ENCODE measurements around the gene LGR4. TPM values are rescaled to one million over a fixed set of nuclear protein-coding genes. Genes with fewer than 3 reads are reported as not detected.

Gene LGR4
- total and polyA plus RNA-seq, 10 of the 15 experiments (the other 5 are each of a cell fraction or from before 2014, with no cell fraction given), result under 0.01 to 0.64 (median 0.04) TPM; not detected in 5

DNA sequence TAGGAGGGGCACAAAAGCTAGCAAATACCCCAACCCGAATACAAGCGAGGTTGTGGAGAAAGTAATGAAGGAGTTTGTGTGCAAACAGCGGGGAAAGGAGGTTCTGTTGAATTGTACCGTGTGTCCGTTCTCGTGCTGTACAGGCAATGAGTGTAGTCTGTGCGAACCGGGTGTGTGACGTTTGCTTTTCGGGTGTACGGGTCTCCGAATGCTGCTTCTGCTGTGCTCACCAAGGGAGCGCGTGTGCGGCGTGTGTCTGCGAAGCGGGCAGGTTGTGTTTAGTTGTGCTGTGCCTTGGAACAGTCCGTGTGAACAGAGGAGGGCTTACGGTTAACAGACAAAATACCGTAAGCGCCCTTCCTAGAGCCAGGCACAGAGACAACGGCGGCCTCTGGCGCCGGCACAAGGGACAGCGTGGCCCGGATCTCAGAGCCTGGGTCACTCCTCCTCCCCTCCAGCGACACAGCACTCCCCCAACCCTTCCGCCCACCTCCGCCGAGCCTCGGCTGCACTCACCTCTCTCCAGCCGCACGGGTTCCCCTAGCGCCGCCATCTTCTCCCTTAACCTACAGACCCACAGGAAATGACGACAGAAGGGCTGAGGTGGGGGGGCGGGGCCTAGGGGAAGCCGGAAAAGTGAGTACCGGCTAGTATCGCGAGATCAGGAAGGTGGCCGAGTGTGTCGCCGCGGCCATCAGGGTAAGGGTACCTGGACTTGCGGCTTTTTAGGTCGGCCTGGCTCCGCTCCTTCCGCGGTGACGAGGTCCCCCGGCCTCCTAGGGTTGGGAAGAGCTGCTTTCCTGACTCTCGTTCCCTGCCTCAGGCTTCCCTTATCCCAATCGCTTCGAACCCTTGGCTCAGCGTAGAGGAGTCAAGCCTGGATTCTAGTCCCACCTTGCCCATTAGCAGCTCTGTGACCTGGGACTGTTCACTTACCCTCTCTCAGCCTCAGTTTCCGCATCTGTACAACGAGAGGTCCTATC, 33.9 kb upstream of the LGR4 start, which contains the start of gene LIN7C (continued):
- TF ChIP-seq, protein P1, sequence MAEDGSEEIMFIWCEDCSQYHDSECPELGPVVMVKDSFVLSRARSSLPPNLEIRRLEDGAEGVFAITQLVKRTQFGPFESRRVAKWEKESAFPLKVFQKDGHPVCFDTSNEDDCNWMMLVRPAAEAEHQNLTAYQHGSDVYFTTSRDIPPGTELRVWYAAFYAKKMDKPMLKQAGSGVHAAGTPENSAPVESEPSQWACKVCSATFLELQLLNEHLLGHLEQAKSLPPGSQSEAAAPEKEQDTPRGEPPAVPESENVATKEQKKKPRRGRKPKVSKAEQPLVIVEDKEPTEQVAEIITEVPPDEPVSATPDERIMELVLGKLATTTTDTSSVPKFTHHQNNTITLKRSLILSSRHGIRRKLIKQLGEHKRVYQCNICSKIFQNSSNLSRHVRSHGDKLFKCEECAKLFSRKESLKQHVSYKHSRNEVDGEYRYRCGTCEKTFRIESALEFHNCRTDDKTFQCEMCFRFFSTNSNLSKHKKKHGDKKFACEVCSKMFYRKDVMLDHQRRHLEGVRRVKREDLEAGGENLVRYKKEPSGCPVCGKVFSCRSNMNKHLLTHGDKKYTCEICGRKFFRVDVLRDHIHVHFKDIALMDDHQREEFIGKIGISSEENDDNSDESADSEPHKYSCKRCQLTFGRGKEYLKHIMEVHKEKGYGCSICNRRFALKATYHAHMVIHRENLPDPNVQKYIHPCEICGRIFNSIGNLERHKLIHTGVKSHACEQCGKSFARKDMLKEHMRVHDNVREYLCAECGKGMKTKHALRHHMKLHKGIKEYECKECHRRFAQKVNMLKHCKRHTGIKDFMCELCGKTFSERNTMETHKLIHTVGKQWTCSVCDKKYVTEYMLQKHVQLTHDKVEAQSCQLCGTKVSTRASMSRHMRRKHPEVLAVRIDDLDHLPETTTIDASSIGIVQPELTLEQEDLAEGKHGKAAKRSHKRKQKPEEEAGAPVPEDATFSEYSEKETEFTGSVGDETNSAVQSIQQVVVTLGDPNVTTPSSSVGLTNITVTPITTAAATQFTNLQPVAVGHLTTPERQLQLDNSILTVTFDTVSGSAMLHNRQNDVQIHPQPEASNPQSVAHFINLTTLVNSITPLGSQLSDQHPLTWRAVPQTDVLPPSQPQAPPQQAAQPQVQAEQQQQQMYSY (CRISPR knock-in tag; IDR thresholded peaks at IDR 0.05), result no peak
- TF ChIP-seq RUNX3 (IDR thresholded peaks at IDR 0.05; ENCODE audit: low read length) (peak; percentile 87), MYB (IDR thresholded peaks at IDR 0.05; ENCODE audit: borderline replicate concordance, low read depth, low read length) (peak; percentile 38; the same call in 1 of the 2 replicates), POU2F2 (IDR thresholded peaks at IDR 0.05; ENCODE audit: borderline replicate concordance, low read depth, low read length) (peak; percentile 85; the same call in 2 of the 3 replicates), TBL1XR1 (IDR thresholded peaks at IDR 0.05; ENCODE audit: low read depth, low read length) (no peak), NR2F1 (conservative IDR thresholded peaks at IDR 0.05) (peak; percentile 42; the same call in 1 of the 2 replicates), CREM (IDR thresholded peaks at IDR 0.05; ENCODE audit: low read depth) (peak; percentile 93), YBX1 (IDR thresholded peaks at IDR 0.05) (no peak), TCF12 (IDR thresholded peaks at IDR 0.05; ENCODE audit: low read depth, low read length) (peak; percentile 54; the same call in 1 of the 2 replicates), BHLHE40 (IDR thresholded peaks at IDR 0.05; ENCODE audit: borderline replicate concordance in 1 of 2, low read depth in 2 of 2, low read length in 1 of 2) (peak; percentile 10 to 69; a peak in 2 of 4 replicates), MXI1 (IDR thresholded peaks at IDR 0.05; ENCODE audit: low read depth, low read length) (peak; percentile 31; the same call in 1 of the 2 replicates), SP1 (IDR thresholded peaks at IDR 0.05; ENCODE audit: low read depth, low read length) (peak; percentile 19), LARP7 (IDR thresholded peaks at IDR 0.05) (peak; percentile 51), NFYB (IDR thresholded peaks at IDR 0.05; ENCODE audit: insufficient read depth, low read depth, low read length) (no peak), CREB1 (IDR thresholded peaks at IDR 0.05; ENCODE audit: low read depth) (peak; percentile 94)
- TF ChIP-seq, protein P2, sequence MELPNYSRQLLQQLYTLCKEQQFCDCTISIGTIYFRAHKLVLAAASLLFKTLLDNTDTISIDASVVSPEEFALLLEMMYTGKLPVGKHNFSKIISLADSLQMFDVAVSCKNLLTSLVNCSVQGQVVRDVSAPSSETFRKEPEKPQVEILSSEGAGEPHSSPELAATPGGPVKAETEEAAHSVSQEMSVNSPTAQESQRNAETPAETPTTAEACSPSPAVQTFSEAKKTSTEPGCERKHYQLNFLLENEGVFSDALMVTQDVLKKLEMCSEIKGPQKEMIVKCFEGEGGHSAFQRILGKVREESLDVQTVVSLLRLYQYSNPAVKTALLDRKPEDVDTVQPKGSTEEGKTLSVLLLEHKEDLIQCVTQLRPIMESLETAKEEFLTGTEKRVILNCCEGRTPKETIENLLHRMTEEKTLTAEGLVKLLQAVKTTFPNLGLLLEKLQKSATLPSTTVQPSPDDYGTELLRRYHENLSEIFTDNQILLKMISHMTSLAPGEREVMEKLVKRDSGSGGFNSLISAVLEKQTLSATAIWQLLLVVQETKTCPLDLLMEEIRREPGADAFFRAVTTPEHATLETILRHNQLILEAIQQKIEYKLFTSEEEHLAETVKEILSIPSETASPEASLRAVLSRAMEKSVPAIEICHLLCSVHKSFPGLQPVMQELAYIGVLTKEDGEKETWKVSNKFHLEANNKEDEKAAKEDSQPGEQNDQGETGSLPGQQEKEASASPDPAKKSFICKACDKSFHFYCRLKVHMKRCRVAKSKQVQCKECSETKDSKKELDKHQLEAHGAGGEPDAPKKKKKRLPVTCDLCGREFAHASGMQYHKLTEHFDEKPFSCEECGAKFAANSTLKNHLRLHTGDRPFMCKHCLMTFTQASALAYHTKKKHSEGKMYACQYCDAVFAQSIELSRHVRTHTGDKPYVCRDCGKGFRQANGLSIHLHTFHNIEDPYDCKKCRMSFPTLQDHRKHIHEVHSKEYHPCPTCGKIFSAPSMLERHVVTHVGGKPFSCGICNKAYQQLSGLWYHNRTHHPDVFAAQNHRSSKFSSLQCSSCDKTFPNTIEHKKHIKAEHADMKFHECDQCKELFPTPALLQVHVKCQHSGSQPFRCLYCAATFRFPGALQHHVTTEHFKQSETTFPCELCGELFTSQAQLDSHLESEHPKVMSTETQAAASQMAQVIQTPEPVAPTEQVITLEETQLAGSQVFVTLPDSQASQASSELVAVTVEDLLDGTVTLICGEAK (IDR thresholded peaks at IDR 0.05; ENCODE audit: borderline replicate concordance), result peak; percentile 85
- TF ChIP-seq, protein P3, sequence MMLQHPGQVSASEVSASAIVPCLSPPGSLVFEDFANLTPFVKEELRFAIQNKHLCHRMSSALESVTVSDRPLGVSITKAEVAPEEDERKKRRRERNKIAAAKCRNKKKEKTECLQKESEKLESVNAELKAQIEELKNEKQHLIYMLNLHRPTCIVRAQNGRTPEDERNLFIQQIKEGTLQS (IDR thresholded peaks at IDR 0.05; ENCODE audit: borderline replicate concordance, extremely low read depth, low read depth, low read length), result no peak
- TF ChIP-seq, protein P4, sequence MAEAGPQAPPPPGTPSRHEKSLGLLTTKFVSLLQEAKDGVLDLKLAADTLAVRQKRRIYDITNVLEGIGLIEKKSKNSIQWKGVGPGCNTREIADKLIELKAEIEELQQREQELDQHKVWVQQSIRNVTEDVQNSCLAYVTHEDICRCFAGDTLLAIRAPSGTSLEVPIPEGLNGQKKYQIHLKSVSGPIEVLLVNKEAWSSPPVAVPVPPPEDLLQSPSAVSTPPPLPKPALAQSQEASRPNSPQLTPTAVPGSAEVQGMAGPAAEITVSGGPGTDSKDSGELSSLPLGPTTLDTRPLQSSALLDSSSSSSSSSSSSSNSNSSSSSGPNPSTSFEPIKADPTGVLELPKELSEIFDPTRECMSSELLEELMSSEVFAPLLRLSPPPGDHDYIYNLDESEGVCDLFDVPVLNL (IDR thresholded peaks at IDR 0.05; ENCODE audit: low read depth, low read length), result no peak
- TF ChIP-seq, protein P5, sequence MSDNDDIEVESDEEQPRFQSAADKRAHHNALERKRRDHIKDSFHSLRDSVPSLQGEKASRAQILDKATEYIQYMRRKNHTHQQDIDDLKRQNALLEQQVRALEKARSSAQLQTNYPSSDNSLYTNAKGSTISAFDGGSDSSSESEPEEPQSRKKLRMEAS (IDR thresholded peaks at IDR 0.05; ENCODE audit: low read depth, low read length), result peak; percentile 50

Measured in GM12878 (cell line).